GM12878 (cell line): Measurements from ENCODE around the gene POLA1.

Experiments
- ATF7 ChIP-seq: fragments of 450-650 bp; IDR thresholded peaks from 2 replicates; pipeline ENCODE4 v1.6.1; 2016; ENCODE audit warnings: low read depth, mild to moderate bottlenecking
- CTCF ChIP-seq, 3 experiments: IDR thresholded peaks in 2 of 3; conservative IDR thresholded peaks in 1 of 3; 2 replicates each; pipeline ENCODE4 v1.5.1; 2011; ENCODE audit warnings: low read depth in 3 of 3, low read length in 3 of 3, mild to moderate bottlenecking in 3 of 3, control low read depth in 2 of 3, moderate library complexity in 2 of 3, inconsistent platforms in 1 of 3, mixed read lengths in 1 of 3; ENCODE audit not compliant: control insufficient read depth in 2 of 3, insufficient read depth in 1 of 3; ENCODE audit errors: extremely low read depth in 1 of 3
- HDAC2 ChIP-seq: fragments of 200-600 bp; sonication (generic); IDR thresholded peaks from 2 replicates; pipeline ENCODE4 v1.6.1; 2017
- SPI1 ChIP-seq: IDR thresholded peaks from 2 replicates; pipeline ENCODE4 v1.6.1; 2011; ENCODE audit warnings: low read depth, mild to moderate bottlenecking, low read length, moderate library complexity, borderline replicate concordance; ENCODE audit not compliant: insufficient read depth
- ZNF274 ChIP-seq: IDR thresholded peaks from one replicate; pipeline ENCODE4 v1.8.0; 2011; ENCODE audit not compliant: insufficient read length, insufficient read depth

GRCh38 chrX:24963823-24964222 is 270.1 kb downstream of the POLA1 start:
- TF ChIP-seq CTCF (IDR thresholded peaks at IDR 0.05 in 2 of 3, conservative IDR thresholded peaks at IDR 0.05 in 1 of 3; ENCODE audit: control insufficient read depth in 2 of 3, extremely low read depth in 1 of 3, insufficient read depth in 1 of 3, low read depth in 3 of 3, low read length in 3 of 3) (no peak), ATF7 (no peak), ZNF274 (no peak), HDAC2 (no peak), SPI1 (no peak)
